Sigmoid colon (tissue), 7 donors: ENCODE results near the gene TCF7L2. TPM values are rescaled to one million over a fixed set of nuclear protein-coding genes. Genes with fewer than 3 reads are reported as not detected.

Source experiments
- DNase-seq: peaks from one replicate; pipeline ENCODE4 v3.0.0-alpha.2; 2019
- H3K27ac ChIP-seq, 4 donors: fragments of 200-600 bp; sonication (generic); one replicate each; pipeline ENCODE4 v1.5.1; 2016 to 2019; ENCODE audit warnings: mild to moderate bottlenecking in 1 of 4
- H3K27me3 ChIP-seq, 3 donors: fragments of 200-600 bp; sonication (generic); one replicate each; pipeline ENCODE4 v1.5.1; 2019; ENCODE audit warnings: mild to moderate bottlenecking in 1 of 3
- H3K36me3 ChIP-seq, 4 donors: fragments of 200-600 bp; sonication (generic); one replicate each; pipeline ENCODE4 v1.5.1; 2016 to 2019
- H3K4me1 ChIP-seq, 4 donors: fragments of 200-600 bp; sonication (generic); one replicate each; pipeline ENCODE4 v1.5.1; 2017 to 2019
- H3K4me3 ChIP-seq, 4 donors: fragments of 200-600 bp; sonication (generic); one replicate each; pipeline ENCODE4 v1.5.1; 2017 to 2019; ENCODE audit warnings: mild to moderate bottlenecking in 2 of 4, moderate library complexity in 1 of 4
- H3K9me3 ChIP-seq, 4 donors: fragments of 200-600 bp in 3 of 4; sonication (generic) in 3 of 4; one replicate each; pipeline versions ENCODE4 v1.5.1 to v1.6.1; 2013 to 2019
- CTCF ChIP-seq, 4 experiments: fragments of 450-650 bp in 3 of 4; fragments of 200-600 bp in 1 of 4; IDR thresholded peaks; one replicate each; pipeline ENCODE4 v1.5.1; 2016 to 2019; ENCODE audit warnings: antibody characterized with exemption in 4 of 4, mild to moderate bottlenecking in 3 of 4, moderate library complexity in 2 of 4
- EP300 ChIP-seq, 4 donors: sonication (generic); formaldehyde crosslinking; IDR thresholded peaks; one replicate each; pipeline ENCODE4 v1.6.1; 2017; ENCODE audit warnings: antibody characterized with exemption in 4 of 4
- POLR2A ChIP-seq, 2 donors: fragments of 450-650 bp; IDR thresholded peaks; one replicate each; pipeline ENCODE4 v1.6.1; 2016; ENCODE audit warnings: antibody characterized with exemption in 2 of 2, mild to moderate bottlenecking in 2 of 2, moderate library complexity in 2 of 2
- POLR2AphosphoS5 ChIP-seq, 4 donors: sonication (generic); formaldehyde crosslinking; IDR thresholded peaks; one replicate each; pipeline ENCODE4 v1.6.1; 2017; ENCODE audit warnings: antibody characterized with exemption in 4 of 4
- WGBS, 2 donors: extraction: QIAGEN DNeasy Blood & Tissue Kit; methylation state at CpG; one replicate each; pipeline ENCODE4 v1.1.7; 2013; 5-methylcytosine and 5-hydroxymethylcytosine counted together
- intact Hi-C: fragments of 100-400 bp; cut with DNase I; formaldehyde crosslinking; loops from one replicate; pipeline ENCODE4 v1.15.1; 2023
- polyA plus RNA-seq, 3 donors: library from polyadenylated mRNA; stranded (reverse); fragments of 200-250 nt; gene quantifications; one replicate each; pipeline ENCODE4 v1.2.3, GENCODE V29; 2013
- total RNA-seq, 4 donors: library from RNA; depleted of rRNA; stranded (reverse); fragments of >200 nt; gene quantifications; one replicate each; pipeline ENCODE4 v1.1.0, GENCODE V29; 2016
- donor health status: healthy with polysubstance abuse.
- donor health status: Bipolar disorder and iron deficiency.
- donor health status: healthy.

The TCF7L2 gene
- total and polyA plus RNA-seq, 7 donors = 15.3 to 40.4 (median 30.0) TPM

- WGBS, 2 donors = 88 to 94% methylated on average over 1 of the region's 1 CpG
- Histone ChIP-seq H3K36me3 (no peaks in the 10 kb centered on the region), H3K27ac (no peak overlapping the region), H3K4me1 (peaks cover 0 to 87% (median 82%) of the 10 kb centered on the region in 4 donors), H3K9me3 (no peaks in the 10 kb centered on the region), H3K27me3 (no peaks in the 10 kb centered on the region), H3K4me3 (no peak overlapping the region)
- intact Hi-C loops = no loop called here
- no peak for DNase-seq
- no peak for TF ChIP-seq EP300 (IDR thresholded peaks at IDR 0.05)
- TF ChIP-seq CTCF (IDR thresholded peaks at IDR 0.05) = no peak
- TF ChIP-seq POLR2A (IDR thresholded peaks at IDR 0.05) = no peak
- TF ChIP-seq POLR2AphosphoS5 (IDR thresholded peaks at IDR 0.05) = no peak
Measured at GRCh38 chr10:113055458-113055857, 105.4 kb downstream of the TCF7L2 start.

GRCh38 chr10:113056030-113056429 lies 106.0 kb downstream of the TCF7L2 start:
- H3K27me3 ChIP-seq = no peaks in the 10 kb centered on the region
- no peak overlapping the region for H3K4me3 ChIP-seq
- WGBS, 2 donors = 85 to 91% methylated on average over 5 of the region's 5 CpGs
- intact Hi-C loops = no loop called here
- no peaks in the 10 kb centered on the region for H3K36me3 ChIP-seq
- H3K9me3 ChIP-seq = no peaks in the 10 kb centered on the region
- peaks cover 0 to 87% (median 84%) of the 10 kb centered on the region in 4 donors for H3K4me1 ChIP-seq
- H3K27ac ChIP-seq = peak overlapping the region in 1 of 4 donors; percentile 67
- no peak for DNase-seq
- no peak for TF ChIP-seq EP300 (IDR thresholded peaks at IDR 0.05)
- no peak for TF ChIP-seq POLR2AphosphoS5 (IDR thresholded peaks at IDR 0.05)
- no peak for TF ChIP-seq POLR2A (IDR thresholded peaks at IDR 0.05)
- no peak for TF ChIP-seq CTCF (IDR thresholded peaks at IDR 0.05)

- TF ChIP-seq POLR2AphosphoS5 (IDR thresholded peaks at IDR 0.05) (no peak), CTCF (IDR thresholded peaks at IDR 0.05) (no peak), EP300 (IDR thresholded peaks at IDR 0.05) (no peak), POLR2A (IDR thresholded peaks at IDR 0.05) (no peak)
Measured at GRCh38 chr10:113056441-113057021, 106.5 kb downstream of the TCF7L2 start.

GRCh38 chr10:113057948-113058522 lies 108.0 kb downstream of the TCF7L2 start:
- DNase-seq = no peak
- intact Hi-C loops = loop anchor here (2.0 kb wide), 1 partner anchor 107 kb away; the partner anchor contains the start of gene TCF7L2
- H3K4me1 ChIP-seq = peaks cover 0 to 87% (median 86%) of the 10 kb centered on the region in 4 donors
- TF ChIP-seq POLR2AphosphoS5 (IDR thresholded peaks at IDR 0.05) (no peak), EP300 (IDR thresholded peaks at IDR 0.05) (no peak), CTCF (IDR thresholded peaks at IDR 0.05) (no peak), POLR2A (IDR thresholded peaks at IDR 0.05) (no peak)
- 42 to 61% methylated on average over 6 of the region's 6 CpGs for WGBS, 2 donors
- peak overlapping the region; percentile 61 to 80 (median 68) for H3K27ac ChIP-seq
- H3K36me3 ChIP-seq = no peaks in the 10 kb centered on the region
- no peaks in the 10 kb centered on the region for H3K9me3 ChIP-seq
- peak overlapping the region in 1 of 4 donors; percentile 34 for H3K4me3 ChIP-seq
- H3K27me3 ChIP-seq = no peaks in the 10 kb centered on the region

More at GRCh38 chr10:113056441-113057021, 106.5 kb downstream of the TCF7L2 start:
- 78 to 84% methylated on average over 10 of the region's 10 CpGs for WGBS, 2 donors
- H3K4me1 ChIP-seq = peaks cover 0 to 87% (median 84%) of the 10 kb centered on the region in 4 donors
- H3K36me3 ChIP-seq = no peaks in the 10 kb centered on the region
- intact Hi-C loops = no loop called here
- no peaks in the 10 kb centered on the region for H3K9me3 ChIP-seq
- H3K27ac ChIP-seq = peak overlapping the region in 3 of 4 donors; percentile 5 to 80 (median 67)
- H3K4me3 ChIP-seq = no peak overlapping the region
- H3K27me3 ChIP-seq = no peaks in the 10 kb centered on the region
- no peak for DNase-seq
